Measurements from ENCODE around the gene MYLK4.

The MYLK4 gene

GRCh38 chr6:2663123-2663522, 87.6 kb downstream of the MYLK4 start:
- no peak for DNase-seq (ENCODE audit: low read depth in 2 of 2)

- DNase-seq (ENCODE audit: low read depth in 2 of 2), result no peak
Observed at GRCh38 chr6:2661651-2662050, 89.1 kb downstream of the MYLK4 start.

DNA sequence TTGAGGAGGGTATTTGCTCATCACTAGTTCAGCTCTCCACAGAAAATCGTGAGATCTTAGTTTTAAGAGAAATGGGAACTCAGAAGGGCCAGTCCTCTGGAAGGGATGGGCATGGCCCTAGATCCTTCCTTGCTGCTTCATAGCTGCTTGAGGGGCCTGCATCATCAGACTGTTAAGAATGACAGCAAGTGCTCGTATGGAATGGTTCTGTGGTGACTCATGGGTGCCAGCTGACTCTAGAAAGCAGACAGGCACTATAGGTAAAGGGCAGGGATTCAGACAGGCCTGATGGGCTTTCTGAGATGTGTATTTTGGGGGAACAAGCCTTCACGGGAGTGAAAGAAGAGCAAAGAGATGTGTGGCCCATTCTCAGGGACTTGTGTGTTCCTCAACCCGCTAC, 90.8 kb downstream of the MYLK4 start:
- DNase-seq (ENCODE audit: low read depth in 2 of 2), result no peak

DNA sequence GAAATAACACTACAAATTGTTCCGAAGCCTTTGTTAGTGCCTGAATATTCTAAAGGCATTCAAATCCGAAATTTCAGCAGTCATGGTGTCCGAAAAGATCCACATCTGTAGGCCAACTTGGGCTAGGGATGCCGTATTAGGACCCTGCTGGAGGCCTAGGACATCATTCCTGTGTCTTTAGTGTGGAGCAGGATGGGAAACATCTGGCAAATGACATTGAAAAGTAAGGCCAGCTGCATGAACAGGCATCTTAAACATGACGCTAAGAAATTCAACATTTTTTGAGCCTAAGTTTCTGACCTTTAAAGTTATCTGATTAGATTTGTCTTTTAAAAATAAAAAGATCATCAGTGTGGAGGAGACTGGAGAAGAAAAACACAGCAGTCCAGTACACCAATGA, 91.3 kb downstream of the MYLK4 start:
- no peak for DNase-seq (ENCODE audit: low read depth in 2 of 2)

DNA sequence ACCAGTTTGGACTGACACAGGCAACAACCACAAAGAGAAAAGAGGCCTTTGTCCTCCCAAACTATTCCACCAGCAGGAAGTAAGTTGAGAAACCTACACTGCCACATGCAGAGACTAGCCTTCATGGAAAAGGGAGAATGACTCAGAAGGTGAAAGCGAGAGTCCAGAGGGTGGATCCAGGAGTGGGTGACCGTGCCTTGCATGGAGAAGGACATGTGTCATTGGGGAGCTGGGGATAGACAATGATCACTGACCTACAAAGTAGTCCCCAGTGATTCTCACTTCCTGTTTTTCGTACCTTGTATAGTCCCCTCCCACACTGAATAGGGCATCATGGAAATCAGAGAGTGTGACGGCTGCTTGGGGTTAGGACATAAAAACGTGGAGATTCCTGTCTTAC, 91.9 kb downstream of the MYLK4 start:
- no peak for DNase-seq (ENCODE audit: low read depth in 2 of 2)

- DNase-seq (ENCODE audit: low read depth in 2 of 2), result no peak
Observed at GRCh38 chr6:2656460-2657079, 94.2 kb downstream of the MYLK4 start.

DNA sequence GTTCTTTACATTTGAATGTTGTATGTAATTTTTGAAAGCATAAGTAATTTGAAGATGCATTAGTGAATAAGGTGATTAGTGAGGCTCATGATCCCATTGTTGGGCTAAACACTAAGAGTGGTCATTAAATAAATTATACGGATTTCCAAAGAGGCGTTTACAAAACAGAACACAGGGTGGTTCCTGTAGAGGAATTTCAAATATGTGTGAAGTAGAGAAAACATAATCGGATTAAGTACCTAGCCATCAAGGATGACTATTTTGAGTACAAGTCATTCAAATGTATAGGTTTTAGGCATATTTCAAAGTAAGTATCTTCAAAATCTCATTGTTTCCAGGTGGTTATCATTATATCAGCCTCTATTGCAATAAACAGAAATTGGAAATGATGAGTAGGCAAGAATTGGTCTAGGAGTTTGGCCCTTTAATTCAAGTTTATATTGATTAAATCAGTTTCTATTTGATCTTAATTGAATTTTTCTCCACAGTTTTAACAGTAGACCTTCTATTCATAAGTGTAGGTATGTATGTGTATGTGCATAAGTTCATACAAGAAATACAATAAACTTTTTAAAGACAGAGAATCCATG, 94.8 kb downstream of the MYLK4 start:
- DNase-seq (ENCODE audit: low read depth in 2 of 2), result no peak

DNA sequence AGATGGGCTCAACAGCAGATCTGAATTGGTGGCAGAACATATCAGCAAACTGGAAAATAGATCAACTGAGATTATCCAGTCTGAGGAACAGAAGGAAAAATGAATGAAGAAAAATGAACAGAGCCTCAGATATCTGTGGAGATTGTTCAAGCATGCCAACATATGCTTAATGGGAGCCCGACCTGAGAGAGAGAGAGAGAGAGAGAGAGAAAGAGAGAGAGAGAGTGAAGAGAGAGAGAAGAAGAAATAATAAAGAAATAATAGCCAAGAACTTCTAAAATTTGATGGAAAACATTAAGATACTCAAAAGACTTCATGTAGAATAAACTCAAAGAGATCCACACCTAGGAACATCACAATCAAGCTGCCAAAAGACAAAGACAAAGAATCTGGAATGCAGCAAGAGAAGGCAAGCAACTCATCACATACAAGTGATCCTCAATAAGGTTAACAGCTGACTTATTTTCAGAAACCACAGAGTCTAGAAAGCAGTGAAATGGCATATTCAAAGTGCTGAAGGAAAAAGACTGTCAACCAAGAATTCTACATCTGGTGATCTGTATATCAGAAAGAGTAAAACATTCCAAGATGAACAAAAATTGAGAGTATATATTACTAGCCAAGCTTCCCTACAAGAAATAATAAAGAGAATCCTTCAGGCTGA, 97.2 kb downstream of the MYLK4 start:
- DNase-seq (ENCODE audit: low read depth in 2 of 2), result no peak

- no peak for DNase-seq (ENCODE audit: low read depth in 2 of 2)
Observed at GRCh38 chr6:2652611-2653010, 98.1 kb downstream of the MYLK4 start.

DNA sequence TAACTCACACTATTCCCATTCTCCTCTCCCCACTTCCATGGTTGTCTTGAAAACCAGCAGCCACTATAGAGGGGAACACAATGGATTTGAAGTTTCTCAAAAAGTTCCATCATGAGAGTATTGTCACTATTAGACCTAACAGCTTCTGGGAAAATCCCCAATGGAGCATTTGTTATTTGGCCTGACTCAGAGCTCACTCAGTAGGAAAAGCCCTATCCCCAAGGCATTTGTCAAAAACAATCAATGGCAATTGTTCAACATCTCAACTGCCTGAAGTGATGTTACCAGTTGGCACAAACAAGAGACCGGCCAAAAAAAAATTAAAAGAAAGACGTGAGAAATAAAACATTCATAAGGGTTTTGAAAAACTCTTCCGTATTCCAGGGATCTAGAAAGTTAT, 98.8 kb downstream of the MYLK4 start:
- DNase-seq (ENCODE audit: low read depth in 2 of 2), result no peak

DNA sequence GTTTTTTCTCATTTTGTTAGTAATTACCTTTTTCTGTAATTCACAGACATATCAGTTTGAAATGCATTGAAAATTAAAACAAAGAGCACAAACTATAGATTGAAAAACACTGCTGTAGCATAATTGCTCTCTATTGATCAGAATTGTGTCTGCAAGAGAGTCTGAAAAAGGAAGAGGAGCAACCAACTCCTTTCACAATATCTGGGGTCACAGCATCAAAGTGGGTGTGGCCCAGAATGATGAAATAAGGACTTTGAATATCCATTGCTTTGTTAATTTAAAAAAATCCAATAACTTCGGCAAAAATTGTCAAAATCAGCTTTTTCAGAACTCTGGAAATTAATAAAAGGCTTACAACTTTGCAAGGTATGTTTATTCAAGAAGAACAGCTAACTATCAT, 99.2 kb downstream of the MYLK4 start:
- DNase-seq (ENCODE audit: low read depth in 2 of 2), result no peak

DNA sequence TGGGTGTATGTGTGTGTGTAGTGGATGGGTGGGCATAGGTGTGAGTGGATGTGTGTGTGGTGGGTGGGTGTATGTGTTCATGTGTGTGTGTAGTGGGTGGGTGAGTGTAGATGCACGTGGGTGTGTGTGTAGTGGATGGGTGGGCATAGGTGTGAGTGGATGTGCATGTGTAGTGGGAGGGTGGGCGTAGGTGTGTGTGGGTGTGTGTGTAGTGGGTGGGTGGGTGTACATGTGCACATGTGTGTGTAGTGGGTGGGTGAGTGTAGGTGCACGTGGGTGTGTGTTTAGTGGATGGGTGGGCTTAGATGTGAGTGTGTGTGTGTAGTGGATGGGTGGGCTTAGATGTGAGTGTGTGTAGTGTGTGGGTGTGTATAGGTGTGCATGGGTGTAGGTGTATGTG, 104.4 kb downstream of the MYLK4 start:
- no peak for DNase-seq (ENCODE audit: low read depth in 2 of 2)

DNA sequence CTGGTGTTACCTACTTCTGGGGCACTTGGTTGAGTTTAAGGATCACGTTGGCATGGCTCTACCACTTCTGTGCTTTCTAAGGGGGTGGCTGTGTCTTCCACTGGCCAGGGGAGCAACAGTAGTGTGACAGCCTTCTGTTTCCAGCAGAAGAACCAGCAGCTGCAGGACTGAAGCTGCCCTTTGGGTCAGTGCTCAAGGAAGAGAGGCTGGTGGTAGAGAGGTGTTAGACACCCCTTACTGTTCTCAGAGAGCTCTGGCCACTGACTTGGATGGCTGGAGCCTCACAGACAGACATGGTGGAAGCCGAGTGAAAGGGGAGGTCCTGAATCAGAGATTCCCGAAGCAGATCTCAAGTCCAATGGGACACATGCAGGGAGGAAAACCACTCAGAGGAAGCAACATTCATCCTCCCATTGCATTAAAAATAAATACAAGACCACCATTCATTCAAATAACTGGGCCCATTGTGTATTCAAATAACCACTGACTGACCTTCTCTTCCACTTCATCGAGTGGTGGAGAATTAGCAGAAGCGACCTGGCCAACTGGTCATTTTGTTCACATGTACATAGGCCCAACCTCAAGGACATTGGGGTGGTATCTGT, 106.7 kb downstream of the MYLK4 start:
- DNase-seq (ENCODE audit: low read depth in 2 of 2), result no peak

DNA sequence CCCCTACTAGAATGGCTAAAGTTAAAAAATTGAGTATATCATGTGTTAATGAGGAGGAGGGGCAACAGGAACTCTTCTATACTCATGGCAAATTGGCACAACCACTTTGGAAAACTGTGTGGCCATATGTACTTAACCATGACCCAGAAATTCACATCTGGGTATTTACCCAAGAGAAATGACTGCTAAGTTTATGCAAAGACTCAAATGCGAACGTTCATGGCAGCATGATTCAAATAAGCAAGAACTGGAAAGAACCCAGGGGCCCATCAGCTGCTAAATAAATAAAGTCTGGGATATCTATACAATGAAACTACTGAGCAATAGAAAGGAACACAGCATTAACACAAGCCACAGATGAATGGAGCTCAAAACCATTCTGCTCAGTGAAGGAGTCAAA, 107.6 kb downstream of the MYLK4 start:
- no peak for DNase-seq (ENCODE audit: low read depth in 2 of 2)

- no peak for DNase-seq (ENCODE audit: low read depth in 2 of 2)
Observed at GRCh38 chr6:2641044-2641725, 109.5 kb downstream of the MYLK4 start.

DNA sequence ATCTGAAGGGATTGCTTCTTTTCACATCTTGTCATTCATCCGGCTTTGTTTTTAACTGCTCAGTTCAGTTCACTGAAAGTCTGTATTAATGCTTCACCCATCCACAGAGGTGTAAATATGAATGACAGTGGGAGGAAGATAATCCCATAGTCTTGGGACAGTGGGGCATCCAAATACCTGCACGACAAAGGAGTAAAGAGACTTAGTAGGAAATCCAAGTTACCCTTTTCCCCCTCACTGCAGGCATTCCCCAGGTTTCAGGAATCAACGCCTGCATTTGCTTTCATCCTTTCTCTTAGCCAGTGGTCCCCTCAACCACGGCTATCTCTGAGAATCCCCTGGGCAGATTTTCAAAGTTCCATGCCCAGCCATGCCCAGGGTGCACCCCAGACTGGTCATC, 110.2 kb downstream of the MYLK4 start:
- DNase-seq (ENCODE audit: low read depth in 2 of 2), result no peak

GRCh38 chr6:2639896-2640295, 110.8 kb downstream of the MYLK4 start:
- no peak for DNase-seq (ENCODE audit: low read depth in 2 of 2)

DNA sequence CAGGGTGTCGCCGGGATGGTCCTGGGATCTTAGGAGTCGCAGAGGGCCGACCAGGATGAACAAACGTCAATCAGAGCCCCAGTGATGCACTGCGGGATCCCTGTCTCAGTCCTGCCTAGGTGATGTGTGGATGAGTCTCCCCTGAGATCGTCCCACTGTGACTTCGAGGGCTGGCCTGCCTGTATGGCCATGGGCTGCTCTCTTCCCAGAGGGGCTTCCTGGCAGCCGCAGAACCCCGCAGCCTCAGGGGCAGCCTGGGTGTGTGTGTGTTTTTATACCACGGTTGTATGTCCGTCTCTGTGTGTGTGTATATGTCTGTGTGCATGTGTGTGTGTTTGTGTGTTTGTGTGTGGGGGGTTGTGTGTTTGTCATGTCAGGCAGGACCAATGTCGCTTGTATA, 111.6 kb downstream of the MYLK4 start:
- no peak for DNase-seq (ENCODE audit: low read depth in 2 of 2)

DNA sequence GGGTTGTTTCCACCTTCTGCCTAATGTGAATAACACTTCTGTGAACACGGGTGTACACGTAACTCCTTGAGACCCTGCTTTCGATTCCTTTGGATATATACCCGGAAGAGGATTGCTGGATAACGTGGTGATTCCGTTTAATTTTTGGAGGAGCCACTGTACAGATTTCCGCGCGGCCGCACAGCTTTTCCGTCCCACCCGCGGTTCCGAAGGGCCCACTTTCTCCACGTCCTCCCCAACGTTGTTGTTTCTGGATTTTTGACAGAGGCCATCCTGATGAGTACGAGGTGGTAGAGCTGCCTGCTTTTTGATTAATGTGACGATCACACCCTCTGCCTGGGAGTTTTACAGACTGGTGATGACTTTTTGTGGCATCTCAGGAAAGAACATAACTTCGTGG, 114.0 kb downstream of the MYLK4 start:
- DNase-seq (ENCODE audit: low read depth in 2 of 2), result no peak

DNA sequence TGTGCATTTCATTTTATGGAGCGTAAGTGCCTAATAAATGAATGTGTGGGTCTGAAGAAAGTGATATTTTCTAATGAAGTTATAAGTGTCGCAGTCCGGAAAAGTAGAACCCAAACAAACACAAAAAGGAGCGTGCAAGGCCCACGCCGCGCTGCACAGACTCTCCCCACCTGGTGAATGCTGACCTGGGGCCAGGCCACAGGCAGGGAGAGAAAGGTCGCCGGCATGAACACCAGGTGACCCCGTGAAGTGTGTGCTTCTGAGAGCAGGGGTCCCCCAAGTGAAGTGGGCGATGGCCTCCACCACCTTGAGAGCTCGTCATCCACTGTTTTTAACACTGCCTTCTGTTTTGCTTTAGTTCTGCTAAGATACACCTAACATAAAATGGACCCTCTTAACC, 114.8 kb downstream of the MYLK4 start:
- no peak for DNase-seq (ENCODE audit: low read depth in 2 of 2)

GRCh38 chr6:2634139-2634964, 116.4 kb downstream of the MYLK4 start:
- peak; percentile 65 to 70 for DNase-seq (ENCODE audit: low read depth in 2 of 2)

DNA sequence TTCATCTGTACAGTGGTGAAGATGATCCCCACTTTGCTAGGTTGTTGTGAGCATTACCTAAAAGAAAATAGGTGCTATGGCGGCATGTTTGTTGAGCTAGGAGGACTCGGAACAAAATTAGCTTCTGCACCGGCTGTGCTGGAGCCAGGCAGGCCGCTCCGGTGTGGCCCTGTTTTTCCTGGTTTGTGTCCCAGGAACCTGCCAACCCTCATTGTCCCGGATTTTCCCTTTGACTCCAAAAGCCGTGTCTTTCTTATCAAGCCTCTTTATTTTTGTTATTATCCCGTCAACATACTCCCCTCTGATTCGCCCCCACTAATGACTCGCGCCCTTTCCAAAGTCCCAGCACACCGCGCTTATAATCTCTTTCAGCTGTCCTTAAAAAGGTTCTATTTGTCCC, 117.0 kb downstream of the MYLK4 start:
- no peak for DNase-seq (ENCODE audit: low read depth in 2 of 2)
